Vagina (tissue), 2 donors: ENCODE results near the gene MRPL28. TPM values are rescaled to one million over a fixed set of nuclear protein-coding genes. Genes with fewer than 3 reads are reported as not detected.
A peak's percentile ranks its signal among the peaks of the same experiment; 100 is the strongest.

Experiments
- DNase-seq, 2 donors: peaks; one replicate each; pipeline ENCODE4 v3.0.0-alpha.2; 2017; ENCODE audit errors: extremely low spot score in 2 of 2
- H3K27ac ChIP-seq: fragments of 200-600 bp; sonication (generic); one replicate; pipeline ENCODE4 v1.5.1; 2019
- H3K27me3 ChIP-seq: fragments of 200-600 bp; sonication (generic); one replicate; pipeline ENCODE4 v1.5.1; 2019
- H3K36me3 ChIP-seq, 2 donors: fragments of 200-600 bp; sonication (generic); one replicate each; pipeline ENCODE4 v1.5.1; 2017 to 2019
- H3K4me1 ChIP-seq: fragments of 200-600 bp; sonication (generic); one replicate; pipeline ENCODE4 v1.5.1; 2019
- H3K4me3 ChIP-seq, 2 donors: fragments of 200-600 bp; sonication (generic); 1 replicate in 1 of 2; 2 replicates in 1 of 2; pipeline ENCODE4 v1.5.1; 2016 to 2019
- H3K9me3 ChIP-seq: fragments of 200-600 bp; sonication (generic); one replicate; pipeline ENCODE4 v1.5.1; 2019
- POLR2A ChIP-seq, 2 donors: fragments of 450-650 bp; IDR thresholded peaks; one replicate each; pipeline ENCODE4 v1.6.1; 2017; ENCODE audit warnings: antibody characterized with exemption in 2 of 2, mild to moderate bottlenecking in 2 of 2, moderate library complexity in 2 of 2
- POLR2AphosphoS5 ChIP-seq, 2 donors: sonication (generic); formaldehyde crosslinking; IDR thresholded peaks; one replicate each; pipeline ENCODE4 v1.9.0; 2017; ENCODE audit warnings: antibody characterized with exemption in 2 of 2, mild to moderate bottlenecking in 2 of 2, low read depth in 1 of 2; ENCODE audit not compliant: insufficient read depth in 1 of 2
- intact Hi-C: fragments of 100-400 bp; cut with DNase I; formaldehyde crosslinking; loops from one replicate; pipeline ENCODE4 v1.15.1; 2023
- total RNA-seq: library from RNA; depleted of rRNA; stranded (reverse); fragments of >200 nt; gene quantifications from one replicate; pipeline ENCODE4 v1.2.3, GENCODE V29; 2016
- TF ChIP-seq, protein P1 (sequence below), 3 experiments: fragments of 450-650 bp in 2 of 3; fragments of 200-600 bp in 1 of 3; sonication (generic) in 1 of 3; IDR thresholded peaks; one replicate each; pipeline ENCODE4 v1.5.1; 2017 to 2019; ENCODE audit warnings: antibody characterized with exemption in 3 of 3, mild to moderate bottlenecking in 2 of 3, moderate library complexity in 2 of 3

Gene MRPL28
- total RNA-seq, 1 donor from 2014 or later, result 96.5 TPM

DNA sequence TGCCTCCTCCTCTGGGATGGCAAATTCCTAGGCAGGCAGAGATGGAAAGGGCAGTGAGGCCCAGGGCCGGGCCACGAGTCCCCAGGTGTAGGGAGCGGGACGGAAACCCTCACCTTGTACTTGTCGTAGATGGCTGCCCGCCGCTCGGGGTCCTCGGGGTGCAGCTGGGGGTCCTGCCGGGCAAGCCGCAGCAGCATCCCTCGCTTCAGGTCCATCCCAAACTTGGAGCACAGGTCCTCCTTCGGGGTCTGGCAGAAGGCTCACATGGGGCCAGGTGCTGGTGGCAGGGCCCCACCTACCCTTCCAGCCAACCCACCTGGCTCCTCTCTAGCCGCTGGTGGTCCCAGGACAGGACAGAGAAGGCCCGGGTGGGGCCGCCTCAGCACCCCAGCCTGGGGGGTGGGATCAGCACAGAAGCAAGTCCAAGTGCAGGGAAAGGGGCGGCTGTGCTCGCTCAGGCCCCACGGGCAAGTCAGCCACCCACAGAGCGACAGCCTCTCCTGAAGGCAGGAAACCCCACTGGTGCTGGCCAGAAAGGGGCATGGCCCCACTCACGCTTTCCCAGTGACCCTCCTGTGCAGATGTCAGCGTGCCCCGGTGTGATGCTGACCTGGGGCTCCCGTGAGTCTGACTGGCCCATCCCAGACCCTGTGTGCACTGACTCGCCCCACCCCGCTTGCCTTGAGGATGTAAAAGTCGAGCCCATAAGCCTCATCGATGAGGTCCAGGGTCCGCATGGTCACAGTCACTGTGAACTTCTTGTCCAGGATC lies 1.8 kb downstream of the MRPL28 start:
- Histone ChIP-seq H3K27me3 (no peaks in the 10 kb centered on the region), H3K4me3 (no peak overlapping the region), H3K4me1 (peaks cover 19% of the 10 kb centered on the region), H3K27ac (no peak overlapping the region), H3K9me3 (no peaks in the 10 kb centered on the region), H3K36me3 (peaks cover 0 to 23% of the 10 kb centered on the region in 2 donors)
- intact Hi-C loops, result no loop called here
- no peak for DNase-seq
- TF ChIP-seq, protein P1, sequence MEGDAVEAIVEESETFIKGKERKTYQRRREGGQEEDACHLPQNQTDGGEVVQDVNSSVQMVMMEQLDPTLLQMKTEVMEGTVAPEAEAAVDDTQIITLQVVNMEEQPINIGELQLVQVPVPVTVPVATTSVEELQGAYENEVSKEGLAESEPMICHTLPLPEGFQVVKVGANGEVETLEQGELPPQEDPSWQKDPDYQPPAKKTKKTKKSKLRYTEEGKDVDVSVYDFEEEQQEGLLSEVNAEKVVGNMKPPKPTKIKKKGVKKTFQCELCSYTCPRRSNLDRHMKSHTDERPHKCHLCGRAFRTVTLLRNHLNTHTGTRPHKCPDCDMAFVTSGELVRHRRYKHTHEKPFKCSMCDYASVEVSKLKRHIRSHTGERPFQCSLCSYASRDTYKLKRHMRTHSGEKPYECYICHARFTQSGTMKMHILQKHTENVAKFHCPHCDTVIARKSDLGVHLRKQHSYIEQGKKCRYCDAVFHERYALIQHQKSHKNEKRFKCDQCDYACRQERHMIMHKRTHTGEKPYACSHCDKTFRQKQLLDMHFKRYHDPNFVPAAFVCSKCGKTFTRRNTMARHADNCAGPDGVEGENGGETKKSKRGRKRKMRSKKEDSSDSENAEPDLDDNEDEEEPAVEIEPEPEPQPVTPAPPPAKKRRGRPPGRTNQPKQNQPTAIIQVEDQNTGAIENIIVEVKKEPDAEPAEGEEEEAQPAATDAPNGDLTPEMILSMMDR (IDR thresholded peaks at IDR 0.05), result no peak
- no peak for TF ChIP-seq POLR2AphosphoS5 (IDR thresholded peaks at IDR 0.05; ENCODE audit: insufficient read depth in 1 of 2, low read depth in 1 of 2)
- TF ChIP-seq POLR2A (IDR thresholded peaks at IDR 0.05), result no peak

DNA sequence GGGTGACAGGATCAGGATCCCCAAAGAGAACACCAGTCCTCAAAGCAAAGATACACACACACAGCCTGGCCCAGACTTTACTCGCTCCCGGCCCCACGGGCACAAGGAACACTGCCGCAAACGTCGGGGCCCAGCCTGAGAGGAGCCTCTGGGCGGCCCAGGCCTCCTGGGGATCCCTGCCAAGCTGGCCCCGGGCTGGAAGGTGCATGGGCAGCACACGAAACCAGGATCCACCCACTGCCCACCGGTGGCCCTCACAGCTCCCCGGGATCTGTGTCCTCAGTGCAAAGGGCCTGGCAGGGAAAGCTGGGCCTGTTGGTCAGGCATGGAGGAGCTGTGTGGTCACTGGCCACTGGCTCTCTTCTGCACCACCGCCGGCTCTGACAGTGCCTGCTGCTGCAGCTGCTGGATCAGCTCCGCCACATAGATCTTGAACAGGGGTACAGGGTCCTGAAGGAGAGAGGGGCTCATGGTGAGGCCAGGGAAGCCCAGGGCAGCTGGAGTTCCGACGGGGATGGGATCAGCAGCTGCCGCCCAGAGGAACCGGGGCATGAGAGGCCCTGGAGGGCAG lies 2.9 kb downstream of the MRPL28 start:
- no peak overlapping the region for H3K4me3 ChIP-seq
- H3K36me3 ChIP-seq, result peaks cover 0 to 23% of the 10 kb centered on the region in 2 donors
- intact Hi-C loops, result no loop called here
- TF ChIP-seq, protein P1 (IDR thresholded peaks at IDR 0.05), result no peak
- no peak for TF ChIP-seq POLR2A (IDR thresholded peaks at IDR 0.05)
- no peak for TF ChIP-seq POLR2AphosphoS5 (IDR thresholded peaks at IDR 0.05; ENCODE audit: insufficient read depth in 1 of 2, low read depth in 1 of 2)
- H3K27ac ChIP-seq, result no peak overlapping the region
- H3K9me3 ChIP-seq, result no peaks in the 10 kb centered on the region
- H3K27me3 ChIP-seq, result no peaks in the 10 kb centered on the region
- DNase-seq, result no peak
- peaks cover 19% of the 10 kb centered on the region for H3K4me1 ChIP-seq

DNA sequence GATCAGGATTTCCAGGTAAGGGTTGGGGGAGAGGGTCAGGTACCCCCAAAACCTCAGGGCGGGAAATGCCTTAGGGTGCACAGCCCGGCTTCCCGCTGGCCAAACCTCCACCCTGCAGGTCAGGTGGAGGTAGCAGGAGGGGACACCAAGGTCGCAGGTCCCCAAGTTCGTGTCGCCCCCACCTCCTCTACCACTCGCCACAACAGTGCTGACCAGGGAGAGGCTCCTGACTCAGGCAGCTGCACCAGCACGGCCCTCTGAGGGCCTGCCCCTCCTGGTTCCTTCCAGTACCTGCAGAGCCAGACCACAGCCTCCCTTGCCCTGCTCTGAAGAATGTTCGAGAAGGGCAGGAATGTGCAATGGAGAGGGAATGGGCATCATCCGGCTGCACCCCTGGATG lies 3.9 kb downstream of the MRPL28 start:
- H3K4me3 ChIP-seq, result no peak overlapping the region
- DNase-seq, result no peak
- H3K36me3 ChIP-seq, result peaks cover 0 to 23% of the 10 kb centered on the region in 2 donors
- H3K27me3 ChIP-seq, result no peaks in the 10 kb centered on the region
- intact Hi-C loops, result no loop called here
- TF ChIP-seq, protein P1 (IDR thresholded peaks at IDR 0.05), result no peak
- TF ChIP-seq POLR2AphosphoS5 (IDR thresholded peaks at IDR 0.05; ENCODE audit: insufficient read depth in 1 of 2, low read depth in 1 of 2) (no peak), POLR2A (IDR thresholded peaks at IDR 0.05) (no peak)
- H3K9me3 ChIP-seq, result no peaks in the 10 kb centered on the region
- no peak overlapping the region for H3K27ac ChIP-seq
- peaks cover 19% of the 10 kb centered on the region for H3K4me1 ChIP-seq

DNA sequence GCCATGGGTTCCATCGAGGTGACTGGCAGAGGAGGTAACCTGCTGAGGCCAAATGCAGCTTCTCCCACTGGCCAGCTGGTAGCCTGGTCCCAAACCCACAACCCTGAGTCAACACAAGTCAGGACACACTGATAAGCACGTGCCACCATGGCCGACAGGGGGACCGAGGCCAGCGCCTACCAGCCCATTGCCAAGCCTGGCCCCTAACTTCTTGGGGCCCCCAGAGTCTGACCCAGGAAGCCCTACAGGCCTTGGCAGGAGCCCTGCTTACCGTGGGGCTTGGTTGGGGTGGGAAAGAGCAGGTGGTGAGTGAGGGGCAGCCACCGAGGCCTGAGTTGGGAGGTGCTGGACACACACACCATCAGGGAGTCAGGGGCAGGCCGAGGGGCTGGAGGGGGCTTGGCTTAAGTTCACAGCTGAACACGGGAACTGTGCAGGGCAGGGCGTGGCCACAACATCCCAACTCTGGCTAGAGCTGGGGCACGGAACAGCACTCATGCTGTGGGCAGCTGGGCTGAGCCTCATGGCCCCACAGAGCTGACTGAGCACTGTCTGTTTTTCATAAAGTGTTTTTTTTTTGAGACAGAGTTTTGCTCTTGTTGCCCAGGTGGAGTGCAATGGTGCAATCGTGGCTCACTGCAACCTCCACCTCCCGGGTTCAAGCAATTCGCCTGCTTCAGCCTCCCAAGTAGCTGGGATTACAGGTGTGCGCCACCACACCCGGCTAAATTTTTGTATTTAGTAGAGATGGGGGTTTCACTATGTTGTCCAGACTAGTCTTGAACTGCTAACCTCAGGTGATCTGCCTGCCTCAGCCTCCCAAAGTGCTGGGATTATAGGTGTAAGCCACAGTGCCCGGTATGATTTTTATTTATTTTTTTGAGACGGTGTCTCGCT lies 5.5 kb downstream of the MRPL28 start:
- Histone ChIP-seq H3K36me3 (peaks cover 0 to 23% of the 10 kb centered on the region in 2 donors), H3K27ac (no peak overlapping the region), H3K27me3 (no peaks in the 10 kb centered on the region), H3K9me3 (no peaks in the 10 kb centered on the region), H3K4me1 (peaks cover 7% of the 10 kb centered on the region), H3K4me3 (no peak overlapping the region)
- no peak for DNase-seq
- intact Hi-C loops, result no loop called here
- TF ChIP-seq POLR2A (IDR thresholded peaks at IDR 0.05), result no peak
- TF ChIP-seq, protein P1 (IDR thresholded peaks at IDR 0.05), result peak in 1 of 3 experiments; percentile 5
